ENCODE results near the gene MTFMT. TPM values are rescaled to one million over a fixed set of nuclear protein-coding genes. Genes with fewer than 3 reads are reported as not detected.
"Not testable (repeated sequence)": the region's sequence is repeated elsewhere in the genome, so short reads cannot be mapped to it uniquely, and the experiment has no call there.

MTFMT gene
- total RNA-seq, 4 donors from 2014 or later = 21.1 to 36.9 (median 29.4) TPM

DNA sequence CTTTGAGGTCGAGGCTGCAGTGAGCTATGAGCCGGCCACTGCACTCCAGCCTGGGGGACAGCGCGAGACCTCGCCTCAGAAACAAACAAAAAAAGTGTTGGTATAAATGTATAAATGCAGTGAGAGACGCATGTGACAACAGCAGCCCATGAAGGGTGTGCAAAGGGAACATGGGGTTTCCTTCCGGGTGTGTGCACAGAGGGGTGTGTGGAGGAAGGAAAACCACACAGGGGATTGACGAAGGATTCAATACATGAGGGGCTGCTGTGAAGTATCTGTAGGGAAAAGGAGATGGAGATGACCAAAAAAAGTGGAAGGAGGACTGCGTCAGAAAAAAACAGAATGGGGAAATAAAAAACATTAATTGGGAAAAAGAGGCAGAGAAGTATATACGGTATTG lies 1.1 kb downstream of the MTFMT start:
- no peak for TF ChIP-seq POLR2AphosphoS5 (IDR thresholded peaks at IDR 0.05)
- TF ChIP-seq, protein P1, sequence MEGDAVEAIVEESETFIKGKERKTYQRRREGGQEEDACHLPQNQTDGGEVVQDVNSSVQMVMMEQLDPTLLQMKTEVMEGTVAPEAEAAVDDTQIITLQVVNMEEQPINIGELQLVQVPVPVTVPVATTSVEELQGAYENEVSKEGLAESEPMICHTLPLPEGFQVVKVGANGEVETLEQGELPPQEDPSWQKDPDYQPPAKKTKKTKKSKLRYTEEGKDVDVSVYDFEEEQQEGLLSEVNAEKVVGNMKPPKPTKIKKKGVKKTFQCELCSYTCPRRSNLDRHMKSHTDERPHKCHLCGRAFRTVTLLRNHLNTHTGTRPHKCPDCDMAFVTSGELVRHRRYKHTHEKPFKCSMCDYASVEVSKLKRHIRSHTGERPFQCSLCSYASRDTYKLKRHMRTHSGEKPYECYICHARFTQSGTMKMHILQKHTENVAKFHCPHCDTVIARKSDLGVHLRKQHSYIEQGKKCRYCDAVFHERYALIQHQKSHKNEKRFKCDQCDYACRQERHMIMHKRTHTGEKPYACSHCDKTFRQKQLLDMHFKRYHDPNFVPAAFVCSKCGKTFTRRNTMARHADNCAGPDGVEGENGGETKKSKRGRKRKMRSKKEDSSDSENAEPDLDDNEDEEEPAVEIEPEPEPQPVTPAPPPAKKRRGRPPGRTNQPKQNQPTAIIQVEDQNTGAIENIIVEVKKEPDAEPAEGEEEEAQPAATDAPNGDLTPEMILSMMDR (IDR thresholded peaks at IDR 0.05) = no peak
- no peak for TF ChIP-seq EP300 (IDR thresholded peaks at IDR 0.05)
- no peak for TF ChIP-seq POLR2A (IDR thresholded peaks at IDR 0.05)
- 20 to 46% methylated on average over 2 to 10 of the region's 10 CpGs for WGBS, 2 donors (ENCODE audit: low coverage in 1 of 2)
- Histone ChIP-seq H3K36me3 (peaks cover 0 to 35% of the 10 kb centered on the region in 2 donors), H3K4me1 (peaks cover 3 to 31% (median 10%) of the 10 kb centered on the region in 3 donors), H3K9me3 (no peaks in the 10 kb centered on the region), H3K27ac (peak overlapping the region in 1 of 4 donors; percentile 86), H3K4me3 (peak overlapping the region; percentile 52 to 93), H3K27me3 (no peaks in the 10 kb centered on the region)
- ATAC-seq = no peak

DNA sequence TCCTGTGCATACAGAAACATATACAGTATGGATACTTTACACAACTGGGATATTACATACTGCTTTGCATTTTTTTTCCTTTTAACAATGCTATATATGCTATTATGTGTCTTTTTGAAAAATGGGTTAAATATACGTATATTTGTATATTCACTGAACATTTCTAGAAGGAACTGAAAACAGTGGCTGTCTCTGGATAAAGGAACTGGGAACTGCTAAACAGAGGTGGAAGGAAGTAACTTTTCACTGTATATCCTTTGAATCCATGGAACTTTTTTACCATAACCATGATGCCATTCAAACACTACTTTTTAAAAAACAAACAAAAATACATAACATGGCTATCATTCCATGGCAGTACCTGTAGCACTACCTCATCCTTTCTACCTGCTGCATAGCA lies 1.8 kb downstream of the MTFMT start:
- H3K4me3 ChIP-seq = no peak overlapping the region
- H3K27ac ChIP-seq = peak overlapping the region in 1 of 4 donors; percentile 86
- no peaks in the 10 kb centered on the region for H3K27me3 ChIP-seq
- no peak for ATAC-seq
- TF ChIP-seq EP300 (IDR thresholded peaks at IDR 0.05) = no peak
- no peak for TF ChIP-seq POLR2AphosphoS5 (IDR thresholded peaks at IDR 0.05)
- TF ChIP-seq POLR2A (IDR thresholded peaks at IDR 0.05) = no peak
- TF ChIP-seq, protein P1 (IDR thresholded peaks at IDR 0.05) = no peak
- 47 to 58% methylated on average over 1 of the region's 1 CpG for WGBS, 2 donors (ENCODE audit: low coverage in 1 of 2)
- peaks cover 3 to 26% (median 10%) of the 10 kb centered on the region in 3 donors for H3K4me1 ChIP-seq
- peaks cover 0 to 37% of the 10 kb centered on the region in 2 donors for H3K36me3 ChIP-seq
- H3K9me3 ChIP-seq = no peaks in the 10 kb centered on the region

DNA sequence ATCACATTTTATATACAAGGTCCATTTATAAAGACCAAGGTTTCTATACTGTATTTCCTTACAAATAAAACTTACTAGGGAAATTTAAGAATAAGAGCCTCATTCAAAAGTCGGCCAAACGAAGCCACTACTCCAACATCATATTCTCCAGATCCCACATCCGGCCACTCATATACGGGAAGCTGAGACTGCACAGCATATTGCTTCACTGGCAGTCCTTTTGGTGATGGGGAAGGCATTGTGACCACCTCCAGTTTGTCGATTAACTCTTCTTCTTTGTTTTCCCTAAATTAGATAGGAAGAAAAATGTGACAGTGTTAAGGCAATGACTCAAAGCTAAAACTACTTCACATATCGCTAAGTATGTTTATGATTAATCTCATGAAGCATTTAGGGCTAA lies 2.7 kb downstream of the MTFMT start:
- no peak for TF ChIP-seq POLR2A (IDR thresholded peaks at IDR 0.05)
- no peak for TF ChIP-seq EP300 (IDR thresholded peaks at IDR 0.05)
- TF ChIP-seq POLR2AphosphoS5 (IDR thresholded peaks at IDR 0.05) = no peak
- TF ChIP-seq, protein P1 (IDR thresholded peaks at IDR 0.05) = no peak

DNA sequence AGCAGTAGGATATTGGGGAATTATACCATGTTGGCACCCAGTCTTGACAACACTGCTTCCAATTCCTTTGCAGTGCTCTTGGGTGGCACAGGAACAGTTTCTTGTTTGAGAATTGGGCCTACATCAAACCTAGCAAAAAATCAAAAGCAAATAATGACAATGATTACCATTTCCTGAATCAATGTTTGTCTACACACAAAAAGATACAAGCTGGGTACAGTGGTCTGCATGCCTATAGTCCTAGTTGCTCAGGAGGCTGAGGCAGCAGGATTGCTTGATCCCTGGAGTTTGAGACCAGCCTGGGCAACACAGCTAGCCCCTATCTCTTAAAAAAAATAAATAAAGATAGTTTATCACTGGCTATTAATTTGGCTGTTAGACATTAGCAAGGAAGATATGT lies 8.0 kb downstream of the MTFMT start:
- Histone ChIP-seq H3K9me3 (no peaks in the 10 kb centered on the region), H3K4me3 (no peak overlapping the region), H3K36me3 (peaks cover 0 to 82% of the 10 kb centered on the region in 2 donors), H3K27me3 (no peaks in the 10 kb centered on the region), H3K27ac (no peak overlapping the region), H3K4me1 (no peaks in the 10 kb centered on the region)
- no peak for ATAC-seq
- TF ChIP-seq, protein P1 (IDR thresholded peaks at IDR 0.05) = no peak
- TF ChIP-seq POLR2A (IDR thresholded peaks at IDR 0.05) = no peak
- no peak for TF ChIP-seq POLR2AphosphoS5 (IDR thresholded peaks at IDR 0.05)
- no peak for TF ChIP-seq EP300 (IDR thresholded peaks at IDR 0.05)

More for the DNA sequence above, 2.7 kb downstream of the MTFMT start:
- H3K4me1 ChIP-seq = peaks cover 3 to 26% (median 10%) of the 10 kb centered on the region in 3 donors
- no peak overlapping the region for H3K4me3 ChIP-seq
- H3K27ac ChIP-seq = no peak overlapping the region
- no peaks in the 10 kb centered on the region for H3K27me3 ChIP-seq
- no peak for ATAC-seq
- H3K36me3 ChIP-seq = peaks cover 0 to 40% of the 10 kb centered on the region in 2 donors
- H3K9me3 ChIP-seq = no peaks in the 10 kb centered on the region
- 77 to 80% methylated on average over 4 to 6 of the region's 6 CpGs for WGBS, 2 donors (ENCODE audit: low coverage in 1 of 2)

DNA sequence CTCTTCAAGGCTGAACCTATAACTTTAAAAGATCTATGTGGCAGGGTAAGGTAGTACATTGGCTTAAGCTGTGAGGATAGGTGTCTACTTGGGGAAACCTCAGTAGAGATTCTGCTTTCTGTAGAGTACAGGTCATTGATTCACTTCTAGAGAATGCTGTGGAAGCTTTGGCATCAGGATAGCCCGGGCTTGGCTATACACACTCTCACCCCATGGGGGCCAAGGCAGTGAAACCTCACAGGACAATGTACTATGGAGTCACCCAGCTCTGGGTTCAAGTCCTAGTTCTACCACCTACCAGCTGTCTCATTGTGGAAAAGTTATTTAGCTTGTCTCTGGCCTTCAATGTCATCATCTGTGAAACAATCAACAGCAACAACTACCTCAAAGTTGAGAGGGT lies 9.0 kb downstream of the MTFMT start:
- WGBS, 2 donors (ENCODE audit: low coverage in 1 of 2) = 80 to 88% methylated on average over 1 of the region's 1 CpG
- TF ChIP-seq EP300 (IDR thresholded peaks at IDR 0.05) (no peak), POLR2AphosphoS5 (IDR thresholded peaks at IDR 0.05) (no peak), POLR2A (IDR thresholded peaks at IDR 0.05) (no peak)
- TF ChIP-seq, protein P1 (IDR thresholded peaks at IDR 0.05) = no peak
- peaks cover 0 to 82% of the 10 kb centered on the region in 2 donors for H3K36me3 ChIP-seq

DNA sequence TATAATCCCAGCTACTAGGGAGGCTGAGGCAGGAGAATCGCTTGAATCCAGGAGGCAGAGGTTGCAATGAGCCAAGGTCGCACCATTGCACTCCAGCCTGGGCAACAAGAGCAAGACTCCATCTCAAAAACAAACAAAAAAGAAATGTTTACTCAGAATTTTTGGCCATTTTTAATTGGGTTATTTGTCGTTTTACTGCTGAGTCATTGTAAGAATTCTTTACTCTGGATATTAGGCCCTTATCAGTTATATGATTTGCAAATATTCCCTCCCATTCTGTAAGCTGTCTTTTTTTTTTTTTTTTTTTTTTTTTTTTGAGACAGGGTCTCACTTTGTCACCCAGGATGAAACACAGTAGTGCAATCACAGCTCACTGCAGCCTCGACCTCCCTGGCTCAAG lies 18.2 kb downstream of the MTFMT start:
- H3K36me3 ChIP-seq = peaks cover 0 to 79% of the 10 kb centered on the region in 2 donors
- H3K4me1 ChIP-seq, H3K4me3 ChIP-seq, ATAC-seq, H3K9me3 ChIP-seq, H3K27me3 ChIP-seq, H3K27ac ChIP-seq: not testable (repeated sequence)
- WGBS, 2 donors (ENCODE audit: low coverage in 1 of 2) = 53 to 83% methylated on average over 2 to 3 of the region's 4 CpGs

More for the DNA sequence above, 9.0 kb downstream of the MTFMT start:
- H3K9me3 ChIP-seq = no peaks in the 10 kb centered on the region
- H3K27ac ChIP-seq = no peak overlapping the region
- no peak overlapping the region for H3K4me3 ChIP-seq
- ATAC-seq = no peak
- no peaks in the 10 kb centered on the region for H3K27me3 ChIP-seq
- H3K4me1 ChIP-seq = no peaks in the 10 kb centered on the region
